ENCODE data around the gene QRICH2. TPM values are rescaled to one million over a fixed set of nuclear protein-coding genes. Genes with fewer than 3 reads are reported as not detected.

The QRICH2 gene
- total RNA-seq, 1 donor from 2014 or later: 18.5 TPM

DNA sequence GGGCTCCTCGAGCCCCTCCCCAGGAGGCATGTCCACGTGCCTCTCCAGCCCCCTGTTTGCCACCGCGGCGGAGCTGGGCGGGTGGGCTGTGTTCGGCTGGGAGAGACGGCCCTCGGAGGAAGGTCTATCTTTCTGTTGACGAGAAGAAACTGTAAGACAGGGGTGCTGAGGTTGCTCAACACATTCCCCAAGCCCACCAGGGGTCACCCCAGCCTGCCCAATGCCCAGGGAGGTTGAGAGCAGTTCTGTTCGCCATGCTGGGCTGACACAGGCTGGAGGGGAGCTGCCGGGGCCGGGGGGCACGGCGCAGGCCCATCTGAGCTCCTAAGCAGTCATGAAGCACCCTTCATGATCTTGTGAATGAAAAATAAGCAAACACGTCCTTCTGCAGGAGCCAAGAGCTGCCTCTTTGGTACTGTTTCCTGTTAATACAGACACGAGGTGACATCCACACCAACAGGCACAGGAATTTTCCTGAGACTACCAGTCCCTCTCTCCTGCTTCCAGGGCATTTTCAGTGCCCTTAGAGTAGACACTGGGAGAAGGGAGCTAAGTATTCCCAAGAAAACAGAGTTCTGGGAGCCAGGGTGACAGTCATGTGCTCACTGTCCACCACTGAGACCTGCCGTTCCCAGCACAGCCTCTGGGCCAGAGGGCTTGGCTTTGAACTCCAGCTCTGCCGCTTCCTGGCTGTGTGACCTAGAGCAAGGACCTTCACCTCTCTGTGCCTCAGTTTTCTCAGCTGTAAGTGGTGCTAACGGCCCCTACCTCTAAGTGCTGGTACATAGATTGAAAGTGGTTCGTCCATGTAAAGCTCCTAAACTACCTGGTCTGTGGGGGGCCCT, 33.7 kb downstream of the QRICH2 start:
- no peak overlapping the region for H3K4me3 Mint-ChIP-seq (ENCODE audit: low read depth)
- H3K9me3 Mint-ChIP-seq (ENCODE audit: low read depth): no peaks in the 10 kb centered on the region
- TF ChIP-seq, protein P1, sequence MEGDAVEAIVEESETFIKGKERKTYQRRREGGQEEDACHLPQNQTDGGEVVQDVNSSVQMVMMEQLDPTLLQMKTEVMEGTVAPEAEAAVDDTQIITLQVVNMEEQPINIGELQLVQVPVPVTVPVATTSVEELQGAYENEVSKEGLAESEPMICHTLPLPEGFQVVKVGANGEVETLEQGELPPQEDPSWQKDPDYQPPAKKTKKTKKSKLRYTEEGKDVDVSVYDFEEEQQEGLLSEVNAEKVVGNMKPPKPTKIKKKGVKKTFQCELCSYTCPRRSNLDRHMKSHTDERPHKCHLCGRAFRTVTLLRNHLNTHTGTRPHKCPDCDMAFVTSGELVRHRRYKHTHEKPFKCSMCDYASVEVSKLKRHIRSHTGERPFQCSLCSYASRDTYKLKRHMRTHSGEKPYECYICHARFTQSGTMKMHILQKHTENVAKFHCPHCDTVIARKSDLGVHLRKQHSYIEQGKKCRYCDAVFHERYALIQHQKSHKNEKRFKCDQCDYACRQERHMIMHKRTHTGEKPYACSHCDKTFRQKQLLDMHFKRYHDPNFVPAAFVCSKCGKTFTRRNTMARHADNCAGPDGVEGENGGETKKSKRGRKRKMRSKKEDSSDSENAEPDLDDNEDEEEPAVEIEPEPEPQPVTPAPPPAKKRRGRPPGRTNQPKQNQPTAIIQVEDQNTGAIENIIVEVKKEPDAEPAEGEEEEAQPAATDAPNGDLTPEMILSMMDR (IDR thresholded peaks at IDR 0.05; ENCODE audit: unreplicated experiment): no peak
- H3K27ac Mint-ChIP-seq: peak overlapping the region; percentile 16
- no peaks in the 10 kb centered on the region for H3K27me3 Mint-ChIP-seq
- peaks cover 1% of the 10 kb centered on the region for H3K4me1 Mint-ChIP-seq (ENCODE audit: low read depth)
- peaks cover 2% of the 10 kb centered on the region for H3K36me3 Mint-ChIP-seq (ENCODE audit: insufficient read depth)
- no peak for DNase-seq (ENCODE audit: low spot score, unreplicated experiment)

DNA sequence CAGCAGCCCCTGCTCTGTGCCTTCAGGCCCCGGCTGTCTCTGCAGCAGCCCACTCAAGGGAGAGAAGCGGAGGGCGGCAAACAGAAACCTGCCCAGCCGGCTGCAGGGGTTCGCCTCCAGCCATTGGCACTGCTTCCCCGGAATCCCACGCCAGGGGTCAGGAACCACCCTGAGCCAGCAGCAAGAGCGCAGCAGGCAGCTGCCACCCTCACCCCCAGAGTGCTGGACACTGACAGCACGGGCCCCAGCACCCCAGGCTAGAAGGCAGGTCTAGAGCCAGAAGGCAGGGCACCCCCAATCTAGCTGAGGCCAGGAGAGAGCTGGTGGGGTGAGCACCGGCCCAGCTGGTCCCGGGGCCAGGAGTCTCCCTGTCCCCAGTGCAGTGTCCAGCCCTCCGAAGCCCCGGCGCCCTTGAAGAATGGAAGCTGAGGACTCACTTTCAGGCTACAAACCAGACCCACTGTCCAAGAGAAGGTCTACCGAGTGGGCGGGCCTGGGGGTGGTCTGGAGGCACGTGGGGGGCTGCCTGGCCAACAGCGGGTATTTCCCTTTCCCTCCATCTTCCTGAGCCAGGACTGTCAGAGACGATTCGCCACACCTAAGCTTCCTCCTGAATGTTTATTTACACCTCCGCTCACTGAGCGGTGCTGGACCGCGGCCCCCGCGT, 34.5 kb downstream of the QRICH2 start:
- Mint-ChIP-seq H3K4me3 (ENCODE audit: low read depth) (no peak overlapping the region), H3K27me3 (no peaks in the 10 kb centered on the region), H3K4me1 (ENCODE audit: low read depth) (peaks cover 1% of the 10 kb centered on the region), H3K9me3 (ENCODE audit: low read depth) (no peaks in the 10 kb centered on the region), H3K36me3 (ENCODE audit: insufficient read depth) (peaks cover 2% of the 10 kb centered on the region), H3K27ac (peak overlapping the region; percentile 16)
- TF ChIP-seq, protein P1 (IDR thresholded peaks at IDR 0.05; ENCODE audit: unreplicated experiment): no peak
- no peak for DNase-seq (ENCODE audit: low spot score, unreplicated experiment)

DNA sequence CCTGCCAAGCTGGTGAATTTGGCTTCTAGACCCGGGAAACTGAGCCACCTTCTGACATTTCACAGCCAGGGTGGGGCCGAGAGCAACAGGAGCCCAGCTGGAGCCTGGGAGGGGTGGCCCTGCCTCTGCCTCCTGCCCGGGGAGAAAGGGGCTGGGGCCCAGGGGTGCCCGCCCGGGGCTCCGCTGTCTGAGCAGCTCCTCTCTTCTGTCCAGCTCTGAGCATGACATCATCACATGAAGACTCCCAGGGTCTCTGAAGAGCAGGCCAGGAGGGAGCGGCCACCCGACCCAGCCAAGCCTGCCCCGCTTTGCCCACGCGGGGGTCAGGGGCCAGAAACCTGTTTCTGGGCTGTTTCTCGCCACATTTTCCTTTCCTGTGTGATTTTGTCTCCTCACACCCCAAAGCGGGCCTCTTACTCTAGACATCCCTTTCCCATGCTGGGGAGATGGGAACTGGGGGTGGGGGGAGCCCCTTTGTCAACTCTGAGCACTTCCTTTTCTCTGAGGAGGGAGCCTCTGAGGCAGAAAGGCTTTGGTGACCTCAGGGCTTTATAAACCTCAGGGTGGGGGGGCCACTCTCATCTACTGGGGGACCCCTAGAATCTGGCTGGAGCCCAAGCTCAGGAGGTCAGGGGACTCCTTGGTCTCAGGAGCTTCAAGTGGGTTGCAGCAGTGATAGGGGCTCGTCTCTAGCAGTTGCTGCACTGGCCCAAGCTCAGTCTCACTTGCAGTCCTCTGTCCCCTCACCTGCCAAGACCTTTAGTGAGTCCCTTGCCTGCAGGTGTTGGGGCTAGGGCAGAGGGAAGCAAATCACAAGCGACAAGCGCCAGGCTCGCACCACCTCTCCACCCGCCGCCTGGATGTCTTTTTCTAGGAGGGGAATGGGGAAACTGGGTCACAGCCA, 35.3 kb downstream of the QRICH2 start:
- peak overlapping the region; percentile 89 for H3K27ac Mint-ChIP-seq
- no peak overlapping the region for H3K4me3 Mint-ChIP-seq (ENCODE audit: low read depth)
- H3K36me3 Mint-ChIP-seq (ENCODE audit: insufficient read depth): peaks cover 5% of the 10 kb centered on the region

DNA sequence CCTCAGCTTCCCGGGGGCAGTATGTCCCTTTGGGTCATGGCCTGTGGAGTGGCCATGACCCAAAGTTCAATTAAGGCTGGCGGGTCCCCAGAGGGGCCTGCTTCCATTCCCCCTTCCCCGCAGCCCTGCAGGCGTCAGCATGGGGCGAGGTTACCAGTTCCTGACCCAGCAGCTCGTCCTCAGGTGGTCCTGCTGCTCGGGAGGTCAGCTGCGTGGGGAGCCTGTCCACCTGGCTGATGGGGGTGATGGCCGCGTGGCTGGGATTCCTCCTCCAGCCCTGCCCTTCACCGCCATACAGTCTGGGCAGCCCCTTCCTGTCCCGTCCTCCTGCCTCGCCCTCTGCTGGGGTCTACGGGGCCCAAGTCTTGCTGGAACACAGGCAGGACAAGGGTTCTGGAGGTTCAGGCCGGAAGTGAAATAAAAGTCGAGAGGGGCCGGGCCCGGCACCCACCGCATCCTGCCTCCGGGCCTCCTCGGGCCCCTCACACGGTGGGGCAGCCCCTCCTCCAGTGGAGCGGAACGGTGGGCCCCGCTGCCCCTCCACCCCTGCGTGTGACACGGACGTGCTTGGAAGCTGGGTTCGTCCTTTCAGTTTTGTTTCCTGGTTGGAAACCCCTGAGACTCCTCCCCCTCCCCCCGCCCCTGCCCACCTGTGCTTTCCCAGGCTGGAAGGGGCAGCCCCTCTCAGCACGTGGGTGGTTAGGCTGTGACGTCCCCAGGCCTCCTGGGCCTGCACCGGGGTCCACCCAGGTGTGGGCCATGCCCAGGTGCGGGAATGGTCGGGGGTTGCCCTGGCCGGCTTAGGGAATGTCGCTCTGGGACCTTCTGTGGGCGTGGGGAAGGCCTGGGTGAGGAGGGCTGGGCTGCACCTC, 36.2 kb downstream of the QRICH2 start:
- TF ChIP-seq, protein P1 (IDR thresholded peaks at IDR 0.05; ENCODE audit: unreplicated experiment): peak; percentile 16
- no peaks in the 10 kb centered on the region for H3K27me3 Mint-ChIP-seq
- H3K9me3 Mint-ChIP-seq (ENCODE audit: low read depth): no peaks in the 10 kb centered on the region
- peaks cover 8% of the 10 kb centered on the region for H3K4me1 Mint-ChIP-seq (ENCODE audit: low read depth)
- DNase-seq (ENCODE audit: low spot score, unreplicated experiment): peak; percentile 50
- peaks cover 4% of the 10 kb centered on the region for H3K36me3 Mint-ChIP-seq (ENCODE audit: insufficient read depth)
- H3K27ac Mint-ChIP-seq: peak overlapping the region; percentile 89
- peak overlapping the region; percentile 24 for H3K4me3 Mint-ChIP-seq (ENCODE audit: low read depth)

More for the DNA sequence above, 35.3 kb downstream of the QRICH2 start:
- TF ChIP-seq, protein P1 (IDR thresholded peaks at IDR 0.05; ENCODE audit: unreplicated experiment): no peak
- no peaks in the 10 kb centered on the region for H3K9me3 Mint-ChIP-seq (ENCODE audit: low read depth)
- H3K4me1 Mint-ChIP-seq (ENCODE audit: low read depth): peaks cover 3% of the 10 kb centered on the region
- no peaks in the 10 kb centered on the region for H3K27me3 Mint-ChIP-seq
- no peak for DNase-seq (ENCODE audit: low spot score, unreplicated experiment)
